SU-DHL-6 (cell line): ENCODE results near the gene ST3GAL5.
"Not testable (repeated sequence)": the region's sequence is repeated elsewhere in the genome, so short reads cannot be mapped to it uniquely, and the experiment has no call there.

Source experiments
- H2AFZ ChIP-seq: fragments of 200-600 bp; sonication (generic); 2 replicates; pipeline ENCODE4 v1.6.1; 2014; ENCODE audit warnings: low read depth, mild to moderate bottlenecking, moderate library complexity, mixed read lengths, antibody characterized with exemption, low read length; ENCODE audit not compliant: severe bottlenecking
- H3F3A ChIP-seq: fragments of 200-600 bp; shearing (Covaris generic); 2 replicates; pipeline ENCODE4 v1.6.0; 2016; ENCODE audit warnings: antibody characterized with exemption, mild to moderate bottlenecking; ENCODE audit not compliant: insufficient read depth
- H3K27ac ChIP-seq: fragments of 200-600 bp; sonication (generic); 2 replicates; pipeline ENCODE4 v1.5.1; 2016; ENCODE audit warnings: low read depth, mild to moderate bottlenecking, low read length, moderate library complexity, mixed read lengths
- H3K27me3 ChIP-seq: fragments of 200-600 bp; sonication (generic), shearing (Covaris generic); 2 replicates; pipeline ENCODE4 v1.6.0; 2014; ENCODE audit warnings: mild to moderate bottlenecking, low read length
- H3K36me3 ChIP-seq: fragments of 200-600 bp; sonication (generic); 2 replicates; pipeline ENCODE4 v1.6.1; 2014; ENCODE audit warnings: mild to moderate bottlenecking, low read length, mixed read lengths
- H3K4me2 ChIP-seq: fragments of 300-600, 200-600 bp; shearing (Covaris generic), sonication (generic); 2 replicates; pipeline ENCODE4 v1.6.0; 2014; ENCODE audit warnings: low read length, low read depth, mild to moderate bottlenecking; ENCODE audit not compliant: poor library complexity, severe bottlenecking
- H3K4me3 ChIP-seq: fragments of 200-600 bp; sonication (generic); 2 replicates; pipeline ENCODE4 v1.5.1; 2014; ENCODE audit warnings: antibody characterized with exemption, low read length, mild to moderate bottlenecking, mixed read lengths; ENCODE audit not compliant: insufficient read depth, poor library complexity, severe bottlenecking
- H3K79me2 ChIP-seq: fragments of 200-600 bp; sonication (generic); 2 replicates; pipeline ENCODE4 v1.6.1; 2014; ENCODE audit warnings: mild to moderate bottlenecking, low read length, moderate library complexity; ENCODE audit not compliant: insufficient read depth
- H3K9ac ChIP-seq: fragments of 200-600 bp; sonication (generic); 2 replicates; pipeline ENCODE4 v1.7.0; 2014; ENCODE audit warnings: mild to moderate bottlenecking, low read length
- H3K9me2 ChIP-seq: fragments of 200-600 bp; sonication (generic); replicated peaks from 2 replicates; pipeline ENCODE4 v1.6.1; 2014; ENCODE audit warnings: low read length; ENCODE audit not compliant: insufficient read depth
- H3K9me3 ChIP-seq: fragments of 200-600 bp; sonication (generic); 2 replicates; pipeline ENCODE4 v1.6.1; 2014; ENCODE audit warnings: low read length, mixed read lengths; ENCODE audit not compliant: insufficient read depth
- H4K20me1 ChIP-seq: fragments of 200-600 bp; sonication (generic); 2 replicates; pipeline ENCODE4 v1.6.1; 2014; ENCODE audit warnings: low read depth, mild to moderate bottlenecking, antibody characterized with exemption, low read length, moderate library complexity, mixed read lengths
- CTCF ChIP-seq: fragments of 200-600 bp; sonication (generic); IDR thresholded peaks from one replicate; pipeline ENCODE4 v1.5.1; 2017; ENCODE audit warnings: antibody characterized with exemption, mild to moderate bottlenecking, low read length, moderate library complexity; ENCODE audit not compliant: insufficient read depth, poor library complexity, severe bottlenecking
- EZH2phosphoT487 ChIP-seq: fragments of 200-600 bp; sonication (generic), shearing (Covaris generic); conservative IDR thresholded peaks from 2 replicates; pipeline ENCODE4 v1.6.1; 2018; ENCODE audit warnings: mild to moderate bottlenecking, antibody characterized with exemption, low read length, moderate library complexity, mixed read lengths

The ST3GAL5 gene

GRCh38 chr2:85933753-85934594 lies 45.2 kb upstream of the ST3GAL5 start:
- Histone ChIP-seq H3K4me2 (no peak overlapping the region), H3K9me3 (no peaks in the 10 kb centered on the region), H3F3A (no peaks in the 10 kb centered on the region), H3K36me3 (no peaks in the 10 kb centered on the region), H3K27me3 (no peaks in the 10 kb centered on the region), H2AFZ (no peak overlapping the region), H3K4me3 (no peak overlapping the region), H3K79me2 (no peaks in the 10 kb centered on the region), H3K27ac (no peak overlapping the region), H3K9ac (no peak overlapping the region), H4K20me1 (no peaks in the 10 kb centered on the region), H3K9me2 (no peaks in the 10 kb centered on the region)
- no peak for TF ChIP-seq CTCF
- no peak for TF ChIP-seq EZH2phosphoT487

- not testable (repeated sequence) for H3K4me2 ChIP-seq, H2AFZ ChIP-seq, H3K79me2 ChIP-seq, H3K36me3 ChIP-seq, H3K27me3 ChIP-seq, H3K9me3 ChIP-seq, H3K9me2 ChIP-seq, H3F3A ChIP-seq, H3K9ac ChIP-seq, H3K4me3 ChIP-seq, H3K27ac ChIP-seq, H4K20me1 ChIP-seq
Measured at GRCh38 chr2:85931151-85931550, 42.4 kb upstream of the ST3GAL5 start.

- no peak overlapping the region for H2AFZ ChIP-seq
Measured at GRCh38 chr2:85930129-85931124, 41.6 kb upstream of the ST3GAL5 start.

More at GRCh38 chr2:85930129-85931124, 41.6 kb upstream of the ST3GAL5 start:
- TF ChIP-seq EZH2phosphoT487, result no peak
- TF ChIP-seq CTCF, result no peak
- no peaks in the 10 kb centered on the region for H3K27me3 ChIP-seq
- H3K79me2 ChIP-seq, result no peaks in the 10 kb centered on the region
- H3K4me3 ChIP-seq, result no peak overlapping the region
- H3K9ac ChIP-seq, result no peak overlapping the region
- no peaks in the 10 kb centered on the region for H3F3A ChIP-seq
- no peak overlapping the region for H3K27ac ChIP-seq
- no peak overlapping the region for H3K4me2 ChIP-seq
- no peaks in the 10 kb centered on the region for H3K9me2 ChIP-seq
- H3K9me3 ChIP-seq, result no peaks in the 10 kb centered on the region
- no peaks in the 10 kb centered on the region for H3K36me3 ChIP-seq
- no peaks in the 10 kb centered on the region for H4K20me1 ChIP-seq
